GM18870 (cell line): ENCODE results near the gene NETO1.
A peak's percentile ranks its signal among the peaks of the same experiment; 100 is the strongest.

Source experiments
- ATAC-seq: cut with Tn5 transposase; IDR thresholded peaks from one replicate; pipeline ENCODE4 v1.9.1; 2021; ENCODE audit warnings: moderate library complexity; ENCODE audit not compliant: unreplicated experiment

The NETO1 gene

GRCh38 chr18:72846736-72847533, 20.9 kb downstream of the NETO1 start:
- ATAC-seq = no peak

- no peak for ATAC-seq
Observed at GRCh38 chr18:72843743-72844142, 24.0 kb downstream of the NETO1 start.

GRCh38 chr18:72840109-72840508, 27.7 kb downstream of the NETO1 start:
- no peak for ATAC-seq

GRCh38 chr18:72834731-72835130, 33.1 kb downstream of the NETO1 start:
- ATAC-seq = no peak

- ATAC-seq = no peak
Observed at GRCh38 chr18:72833471-72833870, 34.3 kb downstream of the NETO1 start.

GRCh38 chr18:72830109-72830508, 37.7 kb downstream of the NETO1 start:
- no peak for ATAC-seq

GRCh38 chr18:72828601-72829000, 39.2 kb downstream of the NETO1 start:
- no peak for ATAC-seq

GRCh38 chr18:72826736-72827135, 41.1 kb downstream of the NETO1 start:
- ATAC-seq = no peak

GRCh38 chr18:72823345-72823744, 44.4 kb downstream of the NETO1 start:
- no peak for ATAC-seq

- no peak for ATAC-seq
Observed at GRCh38 chr18:72822202-72822601, 45.6 kb downstream of the NETO1 start.

GRCh38 chr18:72820571-72820970, 47.2 kb downstream of the NETO1 start:
- no peak for ATAC-seq

GRCh38 chr18:72819050-72819449, 48.7 kb downstream of the NETO1 start:
- no peak for ATAC-seq

GRCh38 chr18:72811047-72811446, 56.7 kb downstream of the NETO1 start:
- peak; percentile 96 for ATAC-seq

- no peak for ATAC-seq
Observed at GRCh38 chr18:72808680-72809079, 59.1 kb downstream of the NETO1 start.

- ATAC-seq = no peak
Observed at GRCh38 chr18:72799106-72799505, 68.7 kb downstream of the NETO1 start.

- no peak for ATAC-seq
Observed at GRCh38 chr18:72783530-72783929, 84.3 kb downstream of the NETO1 start.

GRCh38 chr18:72774914-72775313, 92.9 kb downstream of the NETO1 start:
- ATAC-seq = no peak

GRCh38 chr18:72772916-72773315, 94.9 kb downstream of the NETO1 start:
- ATAC-seq = no peak

- ATAC-seq = no peak
Observed at GRCh38 chr18:72768681-72769229, 99.0 kb downstream of the NETO1 start.

- ATAC-seq = peak; percentile 89
Observed at GRCh38 chr18:72762515-72763122, 105.2 kb downstream of the NETO1 start.

GRCh38 chr18:72752220-72752619, 115.6 kb downstream of the NETO1 start:
- ATAC-seq = no peak

- no peak for ATAC-seq
Observed at GRCh38 chr18:72742002-72742401, 125.8 kb downstream of the NETO1 start.
